IPS DF 4.7 (cell line): ENCODE results near the gene FUOM.
"Not testable (repeated sequence)": the region's sequence is repeated elsewhere in the genome, so short reads cannot be mapped to it uniquely, and the experiment has no call there.

Source experiments
- DNase-seq: peaks from one replicate; pipeline ENCODE4 v3.0.0-alpha.2; 2013; ENCODE audit warnings: low spot score; ENCODE audit errors: extremely low read depth

FUOM gene

DNA sequence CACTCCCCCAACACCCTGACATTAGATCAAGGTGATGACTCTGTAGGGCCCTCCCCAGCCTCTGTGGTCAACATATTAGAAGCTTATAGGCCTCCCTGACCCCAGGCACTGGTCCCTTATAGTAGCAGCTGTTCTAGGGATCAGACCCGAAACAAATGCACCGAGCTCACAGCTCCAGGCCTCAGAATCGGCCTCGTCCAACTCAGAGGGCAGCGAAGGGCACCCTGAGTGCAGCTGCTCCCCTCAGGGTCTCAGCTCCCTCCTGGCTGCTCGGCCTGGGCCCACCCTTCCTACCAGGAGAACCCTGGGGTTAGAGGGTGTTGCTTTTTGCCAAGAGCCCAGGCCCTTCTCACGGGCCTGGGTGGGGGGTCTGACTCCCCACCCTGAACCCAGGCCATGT is 10.3 kb upstream of the FUOM start:
- DNase-seq: no peak

DNA sequence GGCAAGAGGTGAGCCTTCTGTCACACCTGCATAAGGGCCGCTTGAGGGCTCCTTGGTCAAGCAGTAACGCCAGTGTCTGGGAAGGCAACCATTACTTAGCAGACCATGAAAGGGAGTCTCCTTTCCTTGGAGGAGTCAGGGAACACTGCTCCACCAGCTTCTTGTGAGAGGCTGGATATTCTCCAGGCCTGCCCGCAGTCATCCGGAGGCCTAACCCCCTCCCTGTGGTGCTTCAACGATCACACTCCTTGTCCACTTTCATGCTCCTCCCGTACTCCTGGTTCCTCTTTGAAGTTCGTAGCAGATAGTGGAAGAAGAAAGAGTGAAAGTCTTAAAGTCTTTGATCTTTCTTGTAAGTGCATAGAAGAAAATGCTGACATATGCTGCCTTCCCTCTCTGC is 9.6 kb upstream of the FUOM start:
- not testable (repeated sequence) for DNase-seq

DNA sequence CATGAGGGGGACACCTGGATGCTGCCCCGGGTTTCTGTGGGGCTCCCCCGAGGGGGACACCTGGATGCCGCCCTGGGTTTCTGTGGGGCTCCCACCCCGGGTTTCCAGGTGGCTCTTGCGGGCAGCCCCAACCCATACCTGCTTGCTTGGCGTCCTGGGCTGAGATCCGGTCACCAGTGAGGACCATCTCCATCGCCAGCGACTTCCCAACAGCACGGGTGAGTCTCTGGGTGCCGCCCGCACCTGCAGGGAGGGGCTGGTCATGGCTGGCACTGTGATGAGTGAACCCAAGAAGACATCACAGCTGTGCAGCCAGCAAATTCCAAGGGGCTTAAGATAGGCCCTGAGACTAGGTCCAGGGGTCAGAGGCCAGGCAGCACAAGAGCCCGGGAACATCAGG is 8.9 kb upstream of the FUOM start:
- DNase-seq: no peak

DNA sequence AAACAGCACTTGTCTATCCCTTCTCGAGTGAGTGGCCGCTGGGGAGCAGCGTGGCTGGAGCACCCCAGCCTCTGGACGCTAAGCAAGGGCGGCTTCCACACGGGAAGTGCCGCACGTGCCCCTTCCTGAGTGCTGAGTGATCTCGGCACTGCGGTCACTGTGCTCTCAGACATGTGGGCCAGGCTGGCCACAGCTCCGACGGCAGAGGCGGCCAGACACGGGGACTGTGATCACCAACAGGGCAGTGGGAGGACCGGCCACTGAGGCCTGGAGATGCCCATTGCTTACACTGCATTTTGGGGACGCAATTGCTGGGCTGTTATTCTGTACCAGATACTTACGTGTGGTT is 8.3 kb upstream of the FUOM start:
- DNase-seq: no peak

DNA sequence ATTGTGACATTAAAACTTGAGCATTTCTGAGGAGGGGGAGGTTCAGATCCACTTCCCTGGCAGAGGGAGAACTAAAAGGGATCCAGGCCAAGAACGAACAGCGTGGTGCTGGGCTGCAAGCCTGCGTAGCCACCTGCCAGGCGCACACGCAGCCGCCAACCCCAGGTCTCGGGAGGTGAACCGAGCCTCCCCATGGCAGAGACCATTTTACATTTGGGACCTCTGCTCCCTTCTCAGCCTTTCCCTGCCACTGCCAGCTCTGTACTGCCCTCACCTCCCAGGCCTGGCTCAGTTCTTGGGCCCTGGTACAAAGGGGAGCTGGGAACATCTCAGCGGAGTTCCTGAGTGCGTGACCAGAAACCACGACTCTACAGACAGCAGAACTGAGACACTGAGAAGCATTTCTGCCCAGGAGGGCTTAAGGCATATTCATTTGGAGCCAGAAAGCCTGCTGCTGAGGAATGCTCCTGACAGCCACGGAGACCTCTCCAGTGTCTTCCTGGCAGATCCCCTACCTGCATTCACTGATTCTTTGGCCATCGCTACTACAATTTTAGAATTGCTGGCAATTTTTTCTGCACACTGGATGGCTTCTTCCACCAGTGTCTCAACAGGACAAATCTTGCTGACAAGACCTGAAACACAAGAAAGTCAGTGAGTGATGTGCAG is 7.8 kb upstream of the FUOM start:
- no peak for DNase-seq

DNA sequence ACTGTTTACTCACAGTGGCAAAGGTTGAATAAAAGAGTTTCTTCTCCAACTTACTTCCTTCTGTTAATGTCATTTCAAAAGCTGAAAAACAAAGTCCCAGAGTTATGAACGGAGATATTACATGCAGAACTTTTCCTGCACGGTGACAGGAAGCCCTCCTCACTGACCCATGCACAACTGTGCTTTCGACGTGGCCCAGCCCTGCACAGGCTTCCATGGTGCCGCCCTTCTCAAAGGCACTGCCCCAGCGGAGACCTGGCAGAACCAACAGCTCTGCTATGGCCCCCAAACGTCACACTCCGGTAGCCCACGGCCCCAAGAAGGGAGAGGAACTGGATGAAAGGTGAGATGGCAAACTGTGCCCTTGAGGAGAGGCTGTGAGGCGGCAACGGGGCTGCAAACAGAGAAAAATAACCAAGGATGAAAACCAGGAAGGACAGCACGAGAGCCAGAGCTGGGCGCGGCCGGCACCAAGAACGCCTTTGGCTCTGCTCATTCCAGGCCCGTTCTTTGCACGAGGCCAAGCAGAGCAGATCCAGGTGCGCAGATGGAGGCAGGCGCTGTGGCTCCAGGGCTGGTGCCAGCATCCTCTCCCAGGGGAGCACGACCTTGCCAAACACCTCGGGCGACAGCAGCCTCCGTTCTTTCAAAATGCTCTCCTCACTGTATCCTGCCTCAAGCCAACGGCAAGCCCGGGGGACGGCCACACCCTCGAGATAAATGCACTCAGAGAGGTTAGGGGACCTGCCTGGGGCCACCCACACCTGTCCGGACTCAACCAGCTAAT is 7.0 kb upstream of the FUOM start:
- DNase-seq: no peak

DNA sequence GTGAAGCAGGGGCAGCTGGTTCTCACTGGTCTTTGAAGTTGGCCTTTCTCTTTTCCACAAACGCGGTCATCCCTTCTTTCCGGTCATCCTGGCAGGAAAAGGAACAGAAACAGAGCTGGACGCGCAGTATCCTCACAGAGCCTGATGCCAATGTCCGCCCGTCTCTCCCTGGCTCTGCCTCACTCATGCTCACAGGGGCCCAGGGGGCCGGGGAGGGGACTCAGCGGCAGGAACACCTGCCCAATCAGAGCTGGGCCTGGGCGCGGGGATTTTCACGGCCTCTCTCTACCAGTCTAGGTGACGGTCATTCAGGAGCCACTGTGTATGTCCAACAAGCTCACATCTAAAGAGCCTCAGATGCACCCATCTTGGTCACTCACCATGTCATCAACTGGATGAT is 5.0 kb upstream of the FUOM start:
- no peak for DNase-seq

DNA sequence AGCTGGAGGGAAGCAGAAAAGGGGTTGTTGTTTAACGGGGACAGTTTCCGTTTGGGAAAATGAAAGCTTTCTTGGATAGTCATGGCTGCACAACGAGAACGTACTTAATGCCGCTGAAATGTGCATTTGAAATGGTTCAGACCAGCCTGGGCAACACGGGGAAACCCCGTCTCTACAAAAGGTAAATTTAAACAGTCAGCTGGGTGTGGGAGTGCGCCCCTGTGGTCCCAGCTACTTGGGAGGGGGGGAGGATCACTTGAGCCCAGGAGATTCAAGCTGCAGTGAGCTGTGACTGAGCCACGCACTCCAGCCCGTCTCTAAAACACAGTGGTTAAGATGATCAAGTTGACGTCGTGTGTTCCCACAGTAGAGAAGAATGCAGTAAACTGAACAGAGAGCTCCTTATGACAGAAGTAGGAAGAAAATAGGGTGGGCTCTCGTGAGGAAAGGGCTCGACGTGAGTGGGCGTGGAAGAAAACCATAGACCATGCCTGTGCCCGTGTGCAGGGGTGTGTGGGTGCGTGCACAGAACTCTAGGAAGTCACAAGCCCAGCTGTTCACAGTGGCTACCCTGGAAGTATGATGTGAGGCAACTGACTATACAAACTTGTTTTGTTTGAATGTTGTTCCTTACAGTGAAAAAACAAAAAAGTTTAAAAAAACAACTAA is 4.1 kb upstream of the FUOM start:
- DNase-seq: no peak

DNA sequence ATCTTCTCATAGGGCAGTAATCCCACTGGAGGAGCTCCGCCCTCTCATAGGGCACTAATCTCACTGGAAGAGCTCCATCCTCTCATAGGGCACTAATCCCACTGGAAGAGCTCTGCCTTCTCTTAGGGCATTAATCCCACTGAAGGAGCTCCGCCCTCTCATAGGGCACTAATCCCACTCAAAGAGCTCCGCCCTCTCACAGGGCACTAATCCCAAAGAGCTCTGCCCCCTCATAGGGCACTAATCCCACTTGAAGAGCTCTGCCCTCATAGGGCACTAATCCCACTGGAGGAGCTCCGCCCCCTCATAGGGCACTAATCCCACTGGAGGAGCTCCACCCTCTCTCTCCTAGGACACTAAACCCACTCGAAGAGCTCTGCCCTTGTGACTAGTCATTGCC is 3.4 kb upstream of the FUOM start:
- DNase-seq: no peak

DNA sequence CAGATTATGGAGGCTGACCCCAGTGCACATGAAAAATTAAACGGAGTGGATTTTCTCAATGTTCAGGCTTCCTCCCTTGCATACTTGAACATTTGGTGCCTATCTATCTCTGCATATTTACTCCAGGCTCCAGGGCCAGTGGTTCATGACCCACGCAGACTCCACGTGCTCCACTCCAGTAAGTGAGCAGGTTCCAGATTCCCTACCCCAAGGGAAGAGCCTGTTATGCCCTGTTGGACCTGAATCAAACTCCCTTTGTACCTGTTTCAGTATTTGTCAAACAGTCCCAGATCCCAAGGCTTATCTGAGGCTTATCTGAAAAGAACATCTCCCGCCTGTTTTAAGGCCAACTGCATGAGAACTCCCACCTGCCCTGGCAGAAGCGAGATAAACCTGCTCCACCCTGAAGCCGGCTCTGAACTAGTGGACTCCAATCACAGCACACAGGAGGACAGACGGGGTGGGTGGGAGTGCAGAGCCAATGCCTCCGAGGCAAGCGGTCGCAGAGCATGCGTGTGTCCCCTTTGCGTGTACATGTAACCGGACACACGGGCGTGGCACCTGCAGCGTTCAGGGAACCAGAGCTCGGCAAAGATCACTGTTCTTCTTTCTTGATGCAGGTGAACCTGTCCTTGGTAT is 2.3 kb upstream of the FUOM start:
- DNase-seq: no peak

DNA sequence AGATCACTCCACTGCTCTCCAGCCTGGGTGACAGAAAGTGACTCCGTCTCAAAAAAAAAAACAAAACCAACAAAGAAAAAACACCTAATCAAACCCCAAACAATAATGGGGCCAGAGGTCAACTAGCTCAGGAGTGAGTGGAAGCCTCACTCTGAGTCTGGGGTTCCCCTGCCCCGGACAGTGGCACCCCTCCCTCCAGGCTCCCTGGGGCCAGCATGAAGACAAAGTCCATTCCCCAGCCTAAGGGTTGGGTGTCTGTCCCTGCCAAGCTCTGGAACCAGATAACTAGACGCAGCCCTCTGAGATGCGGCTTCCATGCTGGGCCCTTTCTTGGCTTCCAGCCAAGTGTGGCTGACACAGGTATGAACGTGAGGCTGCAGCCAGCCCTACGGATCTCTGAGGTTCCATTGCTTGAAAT is 1.7 kb upstream of the FUOM start:
- no peak for DNase-seq

DNA sequence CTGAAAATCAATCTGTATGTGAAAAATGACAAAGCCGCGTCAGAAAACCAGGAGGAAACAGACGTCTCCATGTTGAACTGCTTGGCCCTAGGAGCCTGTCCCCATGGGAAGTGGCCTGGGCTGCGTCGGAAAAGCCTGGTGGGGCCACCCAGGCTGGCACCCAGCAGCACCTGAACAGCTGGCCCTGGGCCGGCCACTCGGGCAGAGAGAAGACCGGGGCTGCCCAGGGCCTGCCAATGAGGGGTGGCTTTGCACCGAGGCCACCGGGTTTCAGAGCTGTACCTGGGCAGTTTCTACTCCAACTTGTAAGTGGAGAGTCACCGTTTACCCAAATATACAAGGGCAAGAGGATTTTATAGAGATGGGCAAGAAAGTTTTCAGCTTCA is 1.1 kb upstream of the FUOM start:
- DNase-seq: no peak

DNA sequence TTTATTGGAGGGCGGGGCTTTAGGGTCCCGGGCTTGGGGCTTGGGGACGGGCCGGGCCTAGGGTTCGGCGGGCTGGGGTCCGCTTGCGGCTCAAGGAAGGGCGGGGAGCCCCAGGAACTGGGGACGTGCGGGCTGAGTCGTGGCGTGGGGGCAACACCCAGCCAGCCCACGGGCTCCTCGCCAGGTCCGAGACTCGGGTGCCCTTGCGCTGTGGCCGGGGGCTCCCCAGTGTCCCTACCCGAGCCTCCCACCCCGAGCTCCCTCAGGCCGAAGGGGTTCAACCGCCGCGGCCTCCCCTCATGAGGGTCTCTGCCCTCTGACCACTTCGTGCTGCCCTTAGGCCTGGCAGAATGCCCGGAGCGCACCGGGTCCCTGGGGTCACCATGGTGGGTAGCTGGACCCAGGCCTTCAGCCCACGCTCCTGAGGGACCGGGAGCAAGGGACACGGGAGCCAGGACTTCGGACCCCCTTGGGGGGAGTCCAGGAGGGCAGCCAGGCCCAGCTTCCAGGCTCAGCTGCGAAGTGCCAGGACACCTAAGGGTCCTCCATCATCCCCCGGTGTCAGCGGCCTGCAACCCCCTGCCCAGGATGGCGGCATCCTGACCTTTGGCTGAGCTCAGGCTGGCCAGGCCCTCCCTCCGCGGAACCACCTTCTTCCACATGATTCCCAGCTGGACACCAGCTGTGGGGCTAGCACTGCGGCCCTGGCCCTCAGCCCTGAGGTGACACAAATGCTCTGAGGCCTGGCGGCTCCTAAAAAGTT is 524 bp upstream of the FUOM start:
- no peak for DNase-seq

DNA sequence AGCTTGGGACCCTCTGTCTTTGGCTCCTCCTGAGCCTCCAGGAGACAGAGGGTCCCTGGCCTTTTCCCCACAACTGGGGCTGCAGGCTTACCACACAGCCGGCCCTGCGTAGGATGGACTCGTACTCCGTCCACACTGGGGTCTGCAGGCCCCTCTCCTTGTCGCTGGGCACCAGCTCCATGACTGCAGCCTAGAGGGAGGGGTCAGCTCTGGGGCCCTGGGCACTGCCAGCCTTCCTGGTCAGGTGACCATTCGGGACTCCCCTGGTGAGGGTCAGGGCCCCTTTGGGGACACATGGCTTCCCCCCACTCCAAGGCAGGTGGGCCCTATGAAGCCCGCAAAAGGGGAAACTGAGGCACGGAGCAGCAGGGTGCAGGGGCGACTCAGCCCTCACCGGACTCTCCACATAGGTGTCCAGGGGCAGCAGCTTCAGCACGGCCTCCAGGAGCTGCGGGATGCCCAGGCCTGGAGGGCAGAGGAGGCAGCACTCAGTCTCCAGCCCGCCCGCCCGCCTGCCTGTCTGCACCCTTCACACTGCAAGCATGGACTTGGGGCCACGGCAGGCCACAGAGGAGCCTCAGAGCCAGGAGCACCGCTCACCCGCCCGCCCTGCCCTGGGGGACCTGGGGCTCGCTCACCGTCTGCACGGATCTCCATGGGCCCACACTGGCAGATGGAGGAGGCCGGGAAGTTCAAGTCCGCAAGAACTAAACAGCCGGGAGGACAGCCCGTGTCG is 1.1 kb downstream of the FUOM start:
- no peak for DNase-seq

DNA sequence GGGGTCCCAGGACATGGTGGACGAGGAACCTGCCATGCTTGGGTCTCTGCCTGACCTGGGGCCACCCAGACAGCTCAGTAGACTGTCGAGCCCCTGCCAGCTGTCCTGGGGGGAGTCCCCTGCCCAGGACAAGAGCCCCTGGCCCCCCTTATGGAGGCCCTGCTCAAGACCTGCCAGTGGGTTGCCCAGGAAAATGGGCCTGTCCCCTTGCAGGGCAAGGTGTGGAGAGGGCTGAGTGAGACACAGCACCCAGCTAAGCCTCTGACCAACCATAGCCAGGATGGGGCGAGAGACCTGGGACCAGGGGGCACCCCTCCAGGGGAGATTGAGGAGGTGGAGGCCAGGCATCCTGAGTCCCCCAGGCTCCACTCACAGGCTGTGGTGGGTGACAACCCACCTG is 1.8 kb downstream of the FUOM start:
- no peak for DNase-seq

DNA sequence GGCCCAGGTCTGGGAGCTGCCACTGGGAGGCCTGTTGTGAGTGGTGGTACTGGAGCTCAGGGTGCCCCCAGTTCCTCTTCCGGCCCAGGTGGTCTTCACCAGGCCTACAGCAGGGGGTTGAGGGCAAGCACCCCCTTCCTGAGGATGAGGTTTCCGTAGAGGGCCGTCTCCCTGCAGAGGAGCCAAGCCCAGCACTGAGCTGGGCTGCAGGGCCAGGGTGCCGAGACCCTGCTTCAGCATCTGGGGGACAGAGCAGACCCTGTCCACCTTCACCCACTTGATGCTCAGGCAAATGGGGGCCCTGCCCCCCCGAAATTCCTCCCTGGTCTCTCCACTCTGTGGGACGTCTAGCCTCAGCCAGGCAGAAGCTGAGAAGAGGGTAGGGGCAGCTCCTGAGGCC is 2.6 kb downstream of the FUOM start:
- no peak for DNase-seq

DNA sequence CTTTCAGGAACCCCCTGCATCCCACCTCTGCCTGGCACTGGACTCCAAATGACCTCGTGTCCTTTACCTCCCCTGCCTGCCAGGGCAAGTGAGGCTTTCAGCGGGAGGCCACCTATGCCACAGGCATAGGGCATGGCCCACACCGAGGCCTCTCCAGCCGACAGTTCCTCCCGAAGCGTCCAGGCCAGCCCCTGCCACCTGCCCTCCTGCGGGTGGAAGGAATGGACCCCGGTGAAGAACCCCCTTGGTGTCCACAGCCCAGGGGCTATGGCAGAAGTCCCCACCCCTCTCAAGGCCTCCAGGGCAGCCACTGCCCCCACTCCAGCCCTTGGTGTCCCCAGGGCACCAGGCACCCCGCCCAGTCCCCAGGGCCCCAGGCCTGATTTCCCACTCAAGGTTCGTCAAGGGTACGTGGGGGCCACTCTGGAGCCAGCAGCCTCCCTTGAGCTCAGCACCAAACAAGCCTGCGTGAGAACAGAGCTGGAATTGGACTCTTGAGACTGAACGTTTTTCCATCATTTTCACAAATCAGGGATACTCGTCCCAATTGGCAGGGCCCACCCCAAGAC is 3.1 kb downstream of the FUOM start:
- DNase-seq: no peak

DNA sequence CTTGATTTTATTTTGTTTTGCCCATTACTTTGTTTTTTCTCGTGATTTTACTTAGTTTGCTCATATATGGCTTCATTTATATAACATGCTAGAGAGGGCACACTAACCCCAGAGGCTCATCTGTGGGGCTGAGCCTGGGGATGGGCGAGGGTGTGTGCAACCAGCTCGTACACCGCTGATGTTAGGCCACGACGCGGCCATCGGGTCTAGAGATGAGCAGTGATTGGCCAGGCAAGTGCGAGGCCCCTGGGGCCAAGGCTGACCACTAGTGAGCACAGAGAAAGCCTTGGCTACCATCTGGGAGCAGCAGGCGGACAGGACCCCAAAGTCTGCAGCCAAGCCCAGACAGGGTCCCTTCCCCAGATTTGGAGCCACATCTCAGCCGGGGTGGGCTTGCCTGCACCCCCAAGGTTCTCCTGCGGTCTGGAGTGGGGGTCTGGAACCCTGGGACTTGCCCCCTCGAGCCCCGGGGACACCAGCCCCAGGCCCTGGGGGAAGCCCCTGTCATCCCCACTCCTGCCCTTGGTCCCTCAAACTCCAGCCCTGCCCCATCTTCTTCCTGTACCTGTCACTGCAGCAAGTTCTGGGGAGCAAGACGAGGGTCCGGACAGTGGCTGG is 3.7 kb downstream of the FUOM start:
- DNase-seq: no peak

DNA sequence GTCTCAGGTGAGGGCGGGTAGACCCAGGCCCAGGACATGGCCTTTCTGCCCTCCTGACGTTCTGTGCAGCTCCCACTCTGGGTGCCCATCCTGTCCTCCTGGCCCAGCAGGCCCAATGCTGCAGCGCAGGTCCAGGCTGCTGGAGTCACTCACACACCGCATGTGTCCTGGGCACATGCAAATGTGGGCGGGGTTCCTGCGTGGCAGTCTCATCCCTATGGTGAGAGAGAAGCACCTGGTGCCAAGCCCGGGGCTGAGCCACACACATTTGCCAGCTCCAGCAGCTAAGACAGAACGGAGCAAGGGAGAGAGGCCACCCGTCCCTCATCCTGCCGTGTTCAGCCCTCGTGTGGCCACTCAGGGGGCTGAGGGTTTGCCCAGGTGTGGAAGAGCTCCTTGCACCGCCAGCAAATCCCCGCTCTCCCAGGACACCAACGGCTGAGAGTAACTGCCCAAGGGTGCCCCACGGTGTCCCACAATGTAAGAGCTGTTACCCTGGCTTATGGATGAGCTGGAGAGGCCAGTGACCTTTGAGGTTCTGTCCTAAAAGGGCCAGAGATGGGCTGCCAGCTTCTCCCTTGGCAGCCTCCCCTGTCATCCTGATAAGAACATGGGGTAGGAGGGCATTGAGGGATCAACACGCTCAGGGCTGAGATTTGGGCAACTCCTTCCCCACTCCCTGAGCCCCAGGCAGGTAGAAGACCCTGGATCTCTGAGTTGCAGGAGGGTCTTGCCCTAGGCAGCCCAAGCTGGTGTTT is 4.4 kb downstream of the FUOM start:
- DNase-seq: no peak
